Globus pallidus (tissue), 1 donor: Measurements from ENCODE around the gene ARRB2.

ENCODE experiments used
- DNase-seq: peaks from one replicate; pipeline ENCODE4 v3.0.0-alpha.2; 2015; ENCODE audit warnings: low spot score

ARRB2 gene

GRCh38 chr17:4725646-4726310 is 15.3 kb downstream of the ARRB2 start:
- DNase-seq = no peak

- no peak for DNase-seq
Observed at GRCh38 chr17:4728124-4728523, 17.7 kb downstream of the ARRB2 start.

GRCh38 chr17:4733073-4733531 is 22.7 kb downstream of the ARRB2 start:
- peak; percentile 47 for DNase-seq

GRCh38 chr17:4734857-4735475 is 24.5 kb downstream of the ARRB2 start:
- DNase-seq = no peak

DNA sequence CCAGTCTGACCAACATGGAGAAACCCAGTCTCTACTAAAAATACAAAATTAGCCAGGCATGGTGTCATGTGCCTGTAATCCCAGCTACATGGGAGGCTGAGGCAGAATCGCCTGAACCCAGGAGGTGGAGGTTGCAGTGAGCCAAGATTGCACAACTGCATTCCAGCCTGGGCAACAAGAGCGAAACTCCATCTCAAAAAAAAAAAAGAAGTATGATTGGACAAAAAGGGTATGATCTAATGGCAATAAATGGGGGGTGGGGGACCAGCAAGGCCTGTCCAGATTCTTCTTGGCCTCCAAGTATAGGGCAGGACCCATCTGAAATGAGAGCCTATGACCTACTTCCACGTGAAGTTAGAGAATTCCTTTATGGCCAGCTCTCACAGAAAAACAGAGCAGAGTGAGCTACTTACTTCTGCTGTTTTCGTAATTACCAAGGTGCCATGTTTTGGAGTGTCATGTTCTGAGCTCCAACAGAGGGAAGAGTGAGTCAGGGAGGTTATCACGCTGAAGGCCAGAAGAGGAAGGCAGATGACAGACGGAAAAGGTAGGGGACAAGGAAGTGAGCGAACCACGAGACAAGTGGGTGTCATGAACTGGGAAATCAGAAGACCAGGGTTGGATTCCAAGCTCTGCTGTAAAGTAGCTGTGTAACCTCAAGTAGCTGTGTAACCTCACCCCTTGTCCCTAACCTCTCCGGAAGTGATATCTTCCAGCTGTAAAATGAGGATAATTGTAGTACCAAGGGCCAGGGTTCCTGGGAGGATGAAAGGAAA is 25.6 kb downstream of the ARRB2 start:
- peak; percentile 45 for DNase-seq

GRCh38 chr17:4738136-4739121 is 28.0 kb downstream of the ARRB2 start:
- no peak for DNase-seq

DNA sequence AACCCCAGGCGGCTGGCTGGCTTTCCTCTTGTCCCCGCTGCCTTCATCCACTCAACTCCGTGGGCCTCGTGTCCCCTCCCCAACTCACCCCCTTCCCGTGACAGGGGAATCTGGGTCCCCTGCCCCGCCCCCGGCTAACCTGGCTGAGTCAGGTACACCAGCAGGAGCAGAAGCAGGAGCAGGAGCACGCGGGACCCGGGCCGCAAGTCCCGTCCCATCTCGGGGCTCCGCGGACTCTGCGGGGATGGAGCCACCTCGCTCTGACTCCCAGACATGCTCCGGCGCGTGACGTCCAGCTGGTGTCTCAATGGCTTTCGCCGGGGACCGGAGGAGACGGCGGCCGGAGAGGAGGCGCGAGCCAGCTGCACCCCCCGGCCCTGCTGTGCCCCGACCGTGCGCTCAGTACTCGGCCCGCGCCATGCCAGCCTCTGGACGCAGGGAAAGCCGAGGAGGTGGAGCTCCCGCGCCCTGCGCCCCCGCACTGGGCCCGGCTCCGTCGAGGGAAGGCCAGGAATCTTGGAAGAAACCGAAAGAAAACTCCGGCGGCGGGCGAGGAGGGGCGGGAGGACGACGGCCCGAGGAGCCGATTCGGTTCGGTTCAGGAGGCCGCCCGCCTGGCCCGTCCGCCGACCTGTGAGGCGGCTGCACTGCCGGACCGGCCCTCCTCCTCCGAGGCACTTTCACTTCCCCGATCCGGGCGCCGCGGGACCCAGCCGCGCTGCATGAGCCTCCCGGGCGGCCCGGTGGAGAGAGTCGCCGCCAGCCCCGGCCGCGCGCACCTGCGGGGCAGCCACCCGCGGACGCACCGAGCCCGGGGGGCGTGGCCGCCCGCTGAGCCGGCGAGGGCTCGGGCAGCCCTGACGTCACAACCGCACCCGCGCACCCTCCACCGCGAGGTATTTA is 28.9 kb downstream of the ARRB2 start, which contains the start of the genes CXCL16 and ZMYND15:
Gene CXCL16, minus strand, starts transcription at position 807 of the 903 bp plus-strand sequence. Its CDS starts 589 bp downstream, at position 218.
Gene ZMYND15, plus strand, starts transcription at position 712 of the 903 bp plus-strand sequence. CDS start 716 bp downstream, outside the sequence.
- DNase-seq = no peak

GRCh38 chr17:4740025-4740351 is 29.6 kb downstream of the ARRB2 start:
- DNase-seq = no peak

- DNase-seq = no peak
Observed at GRCh38 chr17:4740584-4740983, 30.2 kb downstream of the ARRB2 start.

- no peak for DNase-seq
Observed at GRCh38 chr17:4741544-4741943, 31.1 kb downstream of the ARRB2 start.

DNA sequence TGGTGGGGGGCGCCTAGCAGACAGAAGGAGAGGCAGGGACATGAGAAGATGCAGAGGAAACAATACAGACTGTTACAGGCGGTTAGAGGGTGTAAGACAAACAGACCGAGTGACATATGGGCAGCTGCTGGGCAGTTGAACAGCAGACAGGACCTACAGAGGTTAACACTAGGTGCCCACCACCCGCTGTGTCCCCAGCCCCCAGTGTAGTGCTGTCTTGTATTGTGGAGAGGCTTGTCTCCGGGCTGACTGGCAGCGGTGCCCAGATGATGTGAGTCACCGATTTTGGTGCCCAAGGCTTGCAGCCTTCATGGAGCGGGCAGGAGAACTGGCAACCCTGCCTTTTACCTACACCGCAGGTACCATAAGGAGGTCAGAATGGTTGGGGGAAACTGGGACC is 31.7 kb downstream of the ARRB2 start:
- no peak for DNase-seq

- DNase-seq = no peak
Observed at GRCh38 chr17:4742629-4743028, 32.2 kb downstream of the ARRB2 start.

- DNase-seq = no peak
Observed at GRCh38 chr17:4743216-4743615, 32.8 kb downstream of the ARRB2 start.

- DNase-seq = no peak
Observed at GRCh38 chr17:4743898-4744297, 33.5 kb downstream of the ARRB2 start.

DNA sequence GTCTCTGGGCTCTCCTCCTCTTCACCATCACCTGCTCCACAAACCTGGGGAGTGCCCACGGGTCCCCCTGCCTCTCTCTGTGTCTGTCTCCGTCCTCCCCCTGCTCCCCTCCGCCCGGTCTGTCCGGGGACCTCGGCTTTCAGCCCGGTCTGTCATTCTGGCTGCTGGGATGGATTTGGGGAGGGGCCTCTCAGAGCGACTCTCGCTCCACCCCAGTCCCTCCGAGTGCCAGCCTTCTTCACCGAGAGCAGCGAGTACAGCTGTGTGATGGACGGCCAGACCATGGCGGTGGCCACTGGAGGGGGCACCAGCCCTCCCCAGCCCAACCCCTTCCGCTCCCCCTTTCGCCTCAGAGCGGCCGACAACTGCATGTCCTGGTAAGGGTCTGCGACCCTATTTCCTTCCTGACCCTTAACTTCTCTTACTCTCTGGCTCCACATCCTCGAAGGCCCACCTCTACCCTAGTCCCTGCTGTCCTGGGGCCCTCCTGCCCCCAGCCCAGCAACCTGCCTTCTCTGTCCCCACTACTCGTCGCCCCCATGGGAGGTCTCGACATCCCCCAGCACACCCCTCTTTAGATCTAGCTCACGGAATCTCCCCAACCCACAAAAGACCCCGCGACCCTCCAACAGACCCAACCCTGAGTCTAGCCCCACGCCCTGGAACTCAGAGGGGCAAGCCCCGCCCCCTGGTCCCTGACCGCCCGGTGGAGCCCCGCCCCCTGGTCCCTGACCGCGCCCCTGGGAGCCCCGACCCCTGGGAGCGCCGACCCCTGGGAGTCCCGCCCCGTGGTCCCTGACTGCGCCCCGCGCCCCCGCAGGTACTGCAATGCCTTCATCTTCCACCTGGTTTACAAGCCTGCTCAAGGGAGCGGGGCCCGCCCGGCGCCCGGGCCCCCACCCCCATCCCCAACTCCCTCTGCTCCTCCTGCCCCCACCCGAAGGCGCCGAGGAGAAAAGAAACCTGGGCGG is 34.9 kb downstream of the ARRB2 start:
- DNase-seq = no peak

- peak; percentile 57 for DNase-seq
Observed at GRCh38 chr17:4747847-4748246, 37.4 kb downstream of the ARRB2 start.

DNA sequence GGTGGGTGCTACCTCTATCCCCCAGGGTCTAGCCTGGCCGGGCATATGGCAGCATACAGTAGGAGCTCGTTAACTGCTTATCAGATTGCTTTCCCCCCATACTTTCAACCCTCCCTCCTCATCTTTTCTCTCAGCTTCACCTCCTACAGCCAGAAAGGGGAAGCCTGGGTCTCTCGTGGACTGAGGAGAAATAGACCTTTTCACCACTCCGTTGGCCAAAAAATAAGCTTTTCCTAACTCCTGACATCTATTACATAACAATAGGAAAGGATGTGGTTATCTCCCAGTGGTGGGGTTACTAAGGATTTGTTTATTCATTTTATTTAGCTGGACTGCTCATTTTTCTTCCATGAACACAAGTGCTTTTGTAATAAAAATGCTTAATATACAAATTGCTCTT is 38.3 kb downstream of the ARRB2 start:
- no peak for DNase-seq

DNA sequence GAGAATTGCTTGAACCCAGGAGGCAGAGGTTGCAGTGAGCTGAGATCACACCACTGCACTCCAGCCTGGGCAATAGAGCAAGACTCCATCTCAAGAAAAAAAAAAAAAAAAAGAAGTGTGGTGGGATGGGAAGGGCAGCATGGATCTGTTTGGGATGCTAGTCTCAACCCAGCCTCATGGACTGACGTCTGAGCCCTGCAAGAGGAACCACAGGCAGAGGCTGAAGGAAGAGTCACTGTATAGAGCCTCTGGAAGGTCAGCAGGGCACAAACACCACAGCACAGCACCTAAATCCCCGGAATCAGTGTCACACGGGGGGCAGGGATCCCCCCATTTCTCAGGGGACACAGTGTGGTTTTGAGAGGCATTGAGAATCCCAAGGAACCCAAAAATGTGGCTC is 40.2 kb downstream of the ARRB2 start:
- no peak for DNase-seq

DNA sequence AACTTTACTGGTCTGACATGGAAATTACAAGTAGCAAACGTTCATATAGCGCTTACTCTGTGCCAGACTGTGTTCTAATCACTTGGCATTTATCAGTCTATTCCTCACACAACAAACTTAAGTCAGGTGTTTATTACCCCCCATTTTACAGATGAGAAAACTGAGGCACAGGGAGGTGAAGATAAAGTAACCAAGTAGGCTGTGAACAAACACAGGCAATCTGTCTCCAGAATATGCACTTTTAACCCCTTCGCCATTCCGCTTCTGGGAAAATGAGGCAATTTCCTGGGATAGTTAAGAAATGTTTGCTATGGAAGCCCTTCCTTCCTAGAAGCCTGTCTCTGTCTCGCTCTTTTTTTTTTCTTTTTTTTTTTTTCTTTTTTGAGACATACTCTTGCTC is 41.5 kb downstream of the ARRB2 start:
- no peak for DNase-seq
